Stomach (tissue), 9 donors: Measurements from ENCODE around the gene RAB1A. TPM values are rescaled to one million over a fixed set of nuclear protein-coding genes. Genes with fewer than 3 reads are reported as not detected.

Experiments
- DNase-seq, 2 donors: peaks; one replicate each; pipeline versions ENCODE4 v3.0.0 to v3.0.0-alpha.2; 2013 to 2019
- H3K27ac ChIP-seq, 5 donors: fragments of 200-600 bp in 4 of 5; sonication (generic) in 4 of 5; one replicate each; pipeline ENCODE4 v1.5.1; 2013 to 2019; ENCODE audit warnings: mild to moderate bottlenecking in 1 of 5, moderate library complexity in 1 of 5
- H3K27me3 ChIP-seq, 3 donors: fragments of 200-600 bp; sonication (generic); one replicate each; pipeline ENCODE4 v1.5.1; 2017 to 2019; ENCODE audit warnings: mixed run types in 1 of 3
- H3K36me3 ChIP-seq, 4 donors: fragments of 200-600 bp; sonication (generic); 1 replicate in 3 of 4; 2 replicates in 1 of 4; pipeline ENCODE4 v1.5.1; 2016 to 2019
- H3K4me1 ChIP-seq, 4 donors: fragments of 200-600 bp; sonication (generic); one replicate each; pipeline ENCODE4 v1.5.1; 2016 to 2019
- H3K4me3 ChIP-seq, 4 donors: fragments of 200-600 bp; sonication (generic) in 3 of 4; one replicate each; pipeline ENCODE4 v1.5.1; 2016 to 2019; ENCODE audit warnings: mild to moderate bottlenecking in 1 of 4
- H3K9me3 ChIP-seq, 4 donors: fragments of 200-600 bp; sonication (generic); one replicate each; pipeline ENCODE4 v1.5.1; 2016 to 2019
- CTCF ChIP-seq, 7 experiments: fragments of 450-650 bp in 4 of 7; fragments of 200-600 bp in 3 of 7; sonication (generic) in 3 of 7; IDR thresholded peaks; one replicate each; pipeline ENCODE4 v1.5.1; 2016 to 2019; ENCODE audit warnings: antibody characterized with exemption in 7 of 7, control low read depth in 2 of 7, mild to moderate bottlenecking in 1 of 7
- EP300 ChIP-seq: sonication (generic); formaldehyde crosslinking; IDR thresholded peaks from one replicate; pipeline ENCODE4 v1.6.1; 2017; ENCODE audit warnings: antibody characterized with exemption
- POLR2A ChIP-seq, 4 donors: fragments of 450-650 bp; IDR thresholded peaks; one replicate each; pipeline ENCODE4 v1.6.1; 2016; ENCODE audit warnings: antibody characterized with exemption in 4 of 4, control low read depth in 2 of 4, mild to moderate bottlenecking in 1 of 4, moderate library complexity in 1 of 4
- POLR2AphosphoS5 ChIP-seq, 3 donors: sonication (generic); formaldehyde crosslinking; IDR thresholded peaks; one replicate each; pipeline ENCODE4 v1.6.1; 2016; ENCODE audit warnings: antibody characterized with exemption in 3 of 3
- WGBS, 5 donors: extraction: QIAGEN DNeasy Blood & Tissue Kit in 3 of 5; methylation state at CpG; one replicate each; pipeline versions ENCODE4 v1.1.5 to v1.1.7; 2013 to 2018; 5-methylcytosine and 5-hydroxymethylcytosine counted together
- intact Hi-C: fragments of 100-400 bp; cut with DNase I; formaldehyde crosslinking; loops from one replicate; pipeline ENCODE4 v1.15.1; 2023; ENCODE audit warnings: low total_unique reads
- polyA plus RNA-seq, 3 donors: library from polyadenylated mRNA; stranded (reverse); fragments of 200-250 nt; gene quantifications; one replicate each; pipeline ENCODE4 v1.2.3, GENCODE V29; 2013
- total RNA-seq, 5 donors: library from RNA; depleted of rRNA; stranded (reverse); fragments of >200 nt; gene quantifications; one replicate each; pipeline versions ENCODE4 v1.1.0 to v1.2.3, GENCODE V29; 2014 to 2016
- donor health status: healthy with polysubstance abuse.
- donor health status: Bipolar disorder and iron deficiency.
- donor health status: healthy.

Gene RAB1A
- total and polyA plus RNA-seq, 8 donors = 58.2 to 160 (median 88.1) TPM

GRCh38 chr2:65120990-65121693 is 8.8 kb downstream of the RAB1A start:
- H3K9me3 ChIP-seq = no peaks in the 10 kb centered on the region
- peak overlapping the region in 2 of 5 donors; percentile 34 to 56 for H3K27ac ChIP-seq
- no peaks in the 10 kb centered on the region for H3K27me3 ChIP-seq
- no peak overlapping the region for H3K4me3 ChIP-seq
- H3K36me3 ChIP-seq = no peaks in the 10 kb centered on the region
- no peak for TF ChIP-seq POLR2AphosphoS5 (IDR thresholded peaks at IDR 0.05)
- H3K4me1 ChIP-seq = peaks cover 51 to 96% (median 76%) of the 10 kb centered on the region in 4 donors
- no peak for DNase-seq
- intact Hi-C loops = no loop called here
- 58 to 77% (median 62%) methylated on average over 5 of the region's 5 CpGs for WGBS, 5 donors

GRCh38 chr2:65116645-65117044 is 13.3 kb downstream of the RAB1A start:
- intact Hi-C loops = no loop called here
- Histone ChIP-seq H3K9me3 (no peaks in the 10 kb centered on the region), H3K4me1 (peaks cover 41 to 94% (median 67%) of the 10 kb centered on the region in 4 donors), H3K27ac (no peak overlapping the region), H3K27me3 (no peaks in the 10 kb centered on the region), H3K36me3 (no peaks in the 10 kb centered on the region), H3K4me3 (no peak overlapping the region)
- TF ChIP-seq CTCF (IDR thresholded peaks at IDR 0.05) = no peak
- no peak for TF ChIP-seq POLR2A (IDR thresholded peaks at IDR 0.05)
- TF ChIP-seq POLR2AphosphoS5 (IDR thresholded peaks at IDR 0.05) = no peak
- no peak for TF ChIP-seq EP300
- no peak for DNase-seq

- intact Hi-C loops = no loop called here
- H3K9me3 ChIP-seq = no peaks in the 10 kb centered on the region
- H3K27me3 ChIP-seq = no peaks in the 10 kb centered on the region
- peaks cover 0 to 6% (median 0%) of the 10 kb centered on the region in 4 donors for H3K36me3 ChIP-seq
- DNase-seq = no peak
- H3K4me3 ChIP-seq = no peak overlapping the region
- no peak for TF ChIP-seq EP300
- TF ChIP-seq POLR2A (IDR thresholded peaks at IDR 0.05) = no peak
- no peak for TF ChIP-seq POLR2AphosphoS5 (IDR thresholded peaks at IDR 0.05)
- no peak for TF ChIP-seq CTCF (IDR thresholded peaks at IDR 0.05)
- peaks cover 29 to 94% (median 58%) of the 10 kb centered on the region in 4 donors for H3K4me1 ChIP-seq
- H3K27ac ChIP-seq = no peak overlapping the region
Observed at GRCh38 chr2:65114921-65115320, 15.0 kb downstream of the RAB1A start.

GRCh38 chr2:65113816-65114215 is 16.1 kb downstream of the RAB1A start:
- H3K27me3 ChIP-seq = no peaks in the 10 kb centered on the region
- TF ChIP-seq EP300 = no peak
- TF ChIP-seq POLR2A (IDR thresholded peaks at IDR 0.05) = no peak
- no peak for TF ChIP-seq CTCF (IDR thresholded peaks at IDR 0.05)
- no peak for TF ChIP-seq POLR2AphosphoS5 (IDR thresholded peaks at IDR 0.05)
- peaks cover 0 to 6% (median 0%) of the 10 kb centered on the region in 4 donors for H3K36me3 ChIP-seq
- H3K4me3 ChIP-seq = no peak overlapping the region
- no peaks in the 10 kb centered on the region for H3K9me3 ChIP-seq
- H3K4me1 ChIP-seq = peaks cover 27 to 94% (median 59%) of the 10 kb centered on the region in 4 donors
- no peak overlapping the region for H3K27ac ChIP-seq
- 55 to 70% (median 61%) methylated on average over 2 of the region's 2 CpGs for WGBS, 5 donors
- intact Hi-C loops = no loop called here
- no peak for DNase-seq

- peaks cover 0 to 6% (median 1%) of the 10 kb centered on the region in 4 donors for H3K36me3 ChIP-seq
- H3K4me3 ChIP-seq = no peak overlapping the region
- no peak for TF ChIP-seq POLR2A (IDR thresholded peaks at IDR 0.05)
- TF ChIP-seq CTCF (IDR thresholded peaks at IDR 0.05) = no peak
- no peak for TF ChIP-seq EP300
- TF ChIP-seq POLR2AphosphoS5 (IDR thresholded peaks at IDR 0.05) = no peak
- peaks cover 21 to 94% (median 59%) of the 10 kb centered on the region in 4 donors for H3K4me1 ChIP-seq
- H3K27ac ChIP-seq = no peak overlapping the region
- no peaks in the 10 kb centered on the region for H3K27me3 ChIP-seq
- WGBS, 5 donors = 94 to 98% (median 97%) methylated on average over 4 of the region's 4 CpGs
- no peaks in the 10 kb centered on the region for H3K9me3 ChIP-seq
- no peak for DNase-seq
- intact Hi-C loops = no loop called here
Observed at GRCh38 chr2:65113229-65113628, 16.7 kb downstream of the RAB1A start.
